ENCODE data around the gene DYNLRB1.

Gene DYNLRB1

GRCh38 chr20:34534391-34535165 lies 18.4 kb downstream of the DYNLRB1 start:
- no peak for DNase-seq (ENCODE audit: low spot score)

GRCh38 chr20:34535301-34535840 lies 19.1 kb downstream of the DYNLRB1 start:
- no peak for DNase-seq (ENCODE audit: low spot score)

- no peak for DNase-seq (ENCODE audit: low spot score)
Observed at GRCh38 chr20:34535857-34536256, 19.6 kb downstream of the DYNLRB1 start.

GRCh38 chr20:34536798-34537394 lies 20.7 kb downstream of the DYNLRB1 start:
- DNase-seq (ENCODE audit: low spot score), result peak; percentile 33

GRCh38 chr20:34537651-34538050 lies 21.4 kb downstream of the DYNLRB1 start:
- no peak for DNase-seq (ENCODE audit: low spot score)

- DNase-seq (ENCODE audit: low spot score), result peak; percentile 60
Observed at GRCh38 chr20:34538671-34539123, 22.5 kb downstream of the DYNLRB1 start.

- DNase-seq (ENCODE audit: low spot score), result no peak
Observed at GRCh38 chr20:34539756-34540155, 23.5 kb downstream of the DYNLRB1 start.

- no peak for DNase-seq (ENCODE audit: low spot score)
Observed at GRCh38 chr20:34540596-34541263, 24.5 kb downstream of the DYNLRB1 start.

- peak; percentile 18 for DNase-seq (ENCODE audit: low spot score)
Observed at GRCh38 chr20:34541264-34541901, 25.2 kb downstream of the DYNLRB1 start.

- DNase-seq (ENCODE audit: low spot score), result no peak
Observed at GRCh38 chr20:34541917-34542316, 25.7 kb downstream of the DYNLRB1 start.

- DNase-seq (ENCODE audit: low spot score), result no peak
Observed at GRCh38 chr20:34542439-34542838, 26.2 kb downstream of the DYNLRB1 start.

GRCh38 chr20:34543463-34544056 lies 27.3 kb downstream of the DYNLRB1 start:
- no peak for DNase-seq (ENCODE audit: low spot score)

GRCh38 chr20:34544109-34544796 lies 28.0 kb downstream of the DYNLRB1 start:
- DNase-seq (ENCODE audit: low spot score), result no peak

GRCh38 chr20:34546751-34547181 lies 30.5 kb downstream of the DYNLRB1 start:
- no peak for DNase-seq (ENCODE audit: low spot score)

GRCh38 chr20:34547844-34548613 lies 31.8 kb downstream of the DYNLRB1 start:
- DNase-seq (ENCODE audit: low spot score), result no peak

GRCh38 chr20:34549291-34549928 lies 33.2 kb downstream of the DYNLRB1 start:
- peak; percentile 7 for DNase-seq (ENCODE audit: low spot score)

- no peak for DNase-seq (ENCODE audit: low spot score)
Observed at GRCh38 chr20:34549929-34550305, 33.7 kb downstream of the DYNLRB1 start.

GRCh38 chr20:34552569-34552968 lies 36.3 kb downstream of the DYNLRB1 start:
- DNase-seq (ENCODE audit: low spot score), result no peak

GRCh38 chr20:34553366-34553867 lies 37.2 kb downstream of the DYNLRB1 start:
- DNase-seq (ENCODE audit: low spot score), result no peak

GRCh38 chr20:34557936-34558319 lies 41.7 kb downstream of the DYNLRB1 start:
- DNase-seq (ENCODE audit: low spot score), result no peak
